CD4-positive, alpha-beta memory T cell (primary cell): ENCODE data around the gene PGAP6. TPM values are rescaled to one million over a fixed set of nuclear protein-coding genes. Genes with fewer than 3 reads are reported as not detected.
A peak's percentile ranks its signal among the peaks of the same experiment; 100 is the strongest.

Experiments used
- CTCF ChIA-PET: fragments of 350-600 bp; sonication (Branson Sonifier 250); formaldehyde crosslinking; loops from one replicate; lab custom pipeline; 2021; ENCODE audit warnings: inconsistent platforms; ENCODE audit not compliant: partially characterized antibody; lab: Charles Lee
- POLR2A ChIA-PET: fragments of 350-600 bp; sonication (Branson Sonifier 250); formaldehyde crosslinking; loops from one replicate; lab custom pipeline; 2021; ENCODE audit not compliant: partially characterized antibody; lab: Charles Lee
- DNase-seq, 5 donors: peaks; one replicate each; pipeline versions ENCODE4 v3.0.0 to v3.0.0-alpha.2; 2020 to 2022; ENCODE audit warnings: mixed read lengths in 1 of 5
- H3K27ac ChIP-seq: one replicate; pipeline ENCODE4 v1.7.0; 2013; ENCODE audit warnings: low read depth, low read length
- H3K27me3 ChIP-seq: 2 replicates; pipeline ENCODE4 v1.7.0; 2013; ENCODE audit warnings: mild to moderate bottlenecking, low read length, moderate library complexity; ENCODE audit not compliant: insufficient read depth
- H3K36me3 ChIP-seq: 2 replicates; pipeline ENCODE4 v1.7.0; 2013; ENCODE audit warnings: mild to moderate bottlenecking, low read length, moderate library complexity; ENCODE audit not compliant: insufficient read depth
- H3K4me1 ChIP-seq: 2 replicates; pipeline ENCODE4 v1.7.0; 2013; ENCODE audit warnings: mild to moderate bottlenecking, low read length, moderate library complexity; ENCODE audit not compliant: insufficient read depth
- H3K4me3 ChIP-seq, 2 donors: one replicate each; pipeline ENCODE4 v1.7.0; 2013; ENCODE audit warnings: low read length in 2 of 2, mild to moderate bottlenecking in 1 of 2
- H3K9me3 ChIP-seq, 2 donors: one replicate each; pipeline ENCODE4 v1.7.0; 2013; ENCODE audit warnings: low read length in 2 of 2, control low read depth in 1 of 2; ENCODE audit not compliant: control insufficient read depth in 1 of 2
- H3K27ac Mint-ChIP-seq, 7 donors: one replicate each; pipeline ENCODE4 v1.8.0; 2020 to 2021; ENCODE audit warnings: mixed read lengths in 7 of 7, mild to moderate bottlenecking in 6 of 7, inconsistent platforms in 3 of 7, moderate library complexity in 3 of 7
- H3K27me3 Mint-ChIP-seq, 2 donors: one replicate each; pipeline ENCODE4 v1.8.0; 2020 to 2021; ENCODE audit warnings: mixed read lengths in 2 of 2
- H3K36me3 Mint-ChIP-seq, 2 donors: one replicate each; pipeline ENCODE4 v1.8.0; 2020 to 2021; ENCODE audit warnings: mixed read lengths in 2 of 2, inconsistent platforms in 1 of 2, mild to moderate bottlenecking in 1 of 2
- H3K4me1 Mint-ChIP-seq, 4 donors: one replicate each; pipeline ENCODE4 v1.8.0; 2020 to 2021; ENCODE audit warnings: mixed read lengths in 4 of 4, mild to moderate bottlenecking in 1 of 4
- H3K4me3 Mint-ChIP-seq, 8 donors: one replicate each; pipeline ENCODE4 v1.8.0; 2020 to 2021; ENCODE audit warnings: mixed read lengths in 8 of 8, mild to moderate bottlenecking in 7 of 8, moderate library complexity in 6 of 8, inconsistent platforms in 3 of 8
- H3K9me3 Mint-ChIP-seq, 8 donors: one replicate each; pipeline ENCODE4 v1.8.0; 2020 to 2021; ENCODE audit warnings: mixed read lengths in 8 of 8, mild to moderate bottlenecking in 5 of 8, inconsistent platforms in 3 of 8, moderate library complexity in 1 of 8
- intact Hi-C: fragments of 100-400 bp; cut with micrococcal nuclease; formaldehyde crosslinking; loops from one replicate; pipeline ENCODE4 v1.15.1; 2023
- polyA plus RNA-seq, 2 donors: library from polyadenylated mRNA; unstranded; fragments of 300-500 nt; fragmentation: Illumina TruSeq; gene quantifications; one replicate each; pipeline ENCODE4 v1.2.3, GENCODE V29; 2021
- total RNA-seq, 2 experiments: library from RNA; stranded (reverse); gene quantifications; one replicate each; pipeline ENCODE4 v1.2.3, GENCODE V29; 2021

PGAP6 gene
- total and polyA plus RNA-seq, 4 experiments from 2014 or later, result 22.7 to 73.5 (median 56.3) TPM

DNA sequence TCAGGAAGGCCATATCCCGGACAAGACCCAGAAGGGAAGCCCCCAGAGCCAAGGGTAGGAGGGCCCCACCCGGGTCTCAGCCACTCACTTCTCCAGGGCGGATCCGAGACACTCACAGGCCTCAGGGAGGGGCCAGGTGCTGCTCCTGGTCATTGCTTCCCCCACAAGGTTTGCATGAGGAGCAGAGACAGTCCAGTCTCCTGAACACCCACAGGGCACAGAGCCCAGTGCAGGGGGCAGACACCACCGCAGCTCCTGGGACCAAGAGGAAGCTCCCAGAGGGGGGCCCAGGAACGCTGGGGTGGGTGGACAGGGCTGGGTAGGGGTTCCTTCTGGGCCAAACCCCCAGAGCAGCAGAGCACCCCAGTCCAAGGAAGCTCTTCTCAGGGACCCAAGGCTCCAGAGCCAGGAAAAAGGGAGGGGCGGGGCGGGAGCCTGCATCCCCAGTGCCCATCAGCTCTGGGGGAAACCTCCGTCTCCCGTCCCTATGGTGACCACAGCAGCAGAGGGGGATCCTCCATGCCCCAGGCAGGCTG is 10.7 kb downstream of the PGAP6 start:
- intact Hi-C loops, result loop anchor here (1.0 to 10.0 kb wide), 5 partner anchors 11 to 214 kb away; partner anchors contain the start of genes AXIN1 and RAB11FIP3
- Mint-ChIP-seq H3K9me3 (no peaks in the 10 kb centered on the region), H3K4me3 (peak overlapping the region in 7 of 8 donors; percentile 81 to 96 (median 91)), H3K4me1 (peaks cover 3 to 20% (median 13%) of the 10 kb centered on the region in 4 donors), H3K27me3 (no peaks in the 10 kb centered on the region), H3K36me3 (peaks cover 7 to 17% of the 10 kb centered on the region in 2 donors), H3K27ac (peak overlapping the region; percentile 73 to 95 (median 94))
- peaks cover 33% of the 10 kb centered on the region for H3K36me3 ChIP-seq
- POLR2A ChIA-PET, result interaction anchor here (0.9 to 2.5 kb wide), 11 partner anchors 9 to 142 kb away, joined by 3 to 20 read pairs (median 6); partner anchors contain the start of genes DECR2, FAM234A, LUC7L and PGAP6
- no peaks in the 10 kb centered on the region for H3K27me3 ChIP-seq
- CTCF ChIA-PET, result interaction anchor here (0.9 to 1.3 kb wide), 5 partner anchors 9 to 305 kb away, joined by 3 to 4 read pairs (median 3); partner anchors contain the start of gene DECR2
- peaks cover 26% of the 10 kb centered on the region for H3K4me1 ChIP-seq
- H3K9me3 ChIP-seq, result no peaks in the 10 kb centered on the region
- H3K4me3 ChIP-seq, result no peak overlapping the region
- peak overlapping the region; percentile 42 for H3K27ac ChIP-seq
- no peak for DNase-seq

DNA sequence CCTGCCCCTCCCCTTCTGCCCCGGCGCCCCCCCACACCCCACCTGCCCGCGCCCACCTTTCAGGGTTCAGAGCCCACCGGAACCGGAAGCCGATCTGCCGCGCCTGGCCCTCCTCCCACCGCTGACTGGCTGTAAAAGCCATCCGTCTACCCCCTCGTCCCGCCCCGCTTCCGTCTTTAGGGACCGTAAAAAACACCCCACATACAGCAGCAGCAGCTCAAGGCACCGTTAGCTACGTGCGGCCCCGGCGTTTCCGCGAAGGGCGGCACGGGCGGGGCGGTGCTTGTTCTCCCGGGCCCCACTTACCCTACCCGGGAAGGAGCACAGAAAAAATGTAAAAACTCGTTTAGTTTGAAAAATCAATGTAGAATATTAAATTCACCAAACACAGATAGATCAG is 11.3 kb downstream of the PGAP6 start, which contains the start of gene MRPL28:
TSS of gene MRPL28 (minus strand) at position 96 of the 400 bp plus-strand sequence. CDS start 320 bp downstream, outside the sequence.
- Histone ChIP-seq H3K9me3 (no peaks in the 10 kb centered on the region), H3K27ac (peak within 1 kb of the TSS; percentile 42), H3K36me3 (peaks cover 30% of the 10 kb centered on the region), H3K4me3 (peak within 1 kb of the TSS in 1 of 2 donors; percentile 19), H3K27me3 (no peaks in the 10 kb centered on the region), H3K4me1 (peaks cover 26% of the 10 kb centered on the region)
- ChIA-PET CTCF (interaction anchor here (0.6 to 1.3 kb wide), 6 partner anchors 8 to 319 kb away, joined by 3 to 4 read pairs (median 3); partner anchors contain the start of gene DECR2), POLR2A (interaction anchor here (1.0 to 2.5 kb wide), 10 partner anchors 10 to 141 kb away, joined by 3 to 20 read pairs (median 7); partner anchors contain the start of genes DECR2, FAM234A, LUC7L and RAB11FIP3)
- H3K4me3 Mint-ChIP-seq, result peak within 1 kb of the TSS; percentile 81 to 96 (median 92)
- intact Hi-C loops, result loop anchor here (1.0 to 10.0 kb wide), 5 partner anchors 12 to 214 kb away; partner anchors contain the start of genes AXIN1 and RAB11FIP3
- H3K4me1 Mint-ChIP-seq, result peaks cover 3 to 20% (median 13%) of the 10 kb centered on the region in 4 donors
- no peaks in the 10 kb centered on the region for H3K9me3 Mint-ChIP-seq
- peak; percentile 90 to 95 (median 91) for DNase-seq
- peak within 1 kb of the TSS; percentile 73 to 95 (median 94) for H3K27ac Mint-ChIP-seq
- H3K36me3 Mint-ChIP-seq, result peaks cover 7 to 17% of the 10 kb centered on the region in 2 donors
- no peaks in the 10 kb centered on the region for H3K27me3 Mint-ChIP-seq

GRCh38 chr16:369866-370436 is 11.8 kb downstream of the PGAP6 start:
- Histone ChIP-seq H3K4me1 (peaks cover 26% of the 10 kb centered on the region), H3K27ac (peak overlapping the region; percentile 42), H3K9me3 (no peaks in the 10 kb centered on the region), H3K27me3 (no peaks in the 10 kb centered on the region), H3K36me3 (peaks cover 26% of the 10 kb centered on the region), H3K4me3 (peak overlapping the region in 1 of 2 donors; percentile 19)
- no peak for DNase-seq
- no peaks in the 10 kb centered on the region for H3K27me3 Mint-ChIP-seq
- ChIA-PET POLR2A (interaction anchor here (0.5 to 2.5 kb wide), 11 partner anchors 10 to 145 kb away, joined by 3 to 20 read pairs (median 6); partner anchors contain the start of genes DECR2, FAM234A, LUC7L and RAB11FIP3), CTCF (interaction anchor here (0.6 to 1.3 kb wide), 6 partner anchors 7 to 318 kb away, joined by 3 read pairs; no protein-coding TSS in a partner anchor)
- H3K36me3 Mint-ChIP-seq, result peaks cover 7 to 17% of the 10 kb centered on the region in 2 donors
- H3K27ac Mint-ChIP-seq, result peak overlapping the region in 1 of 7 donors; percentile 73
- intact Hi-C loops, result loop anchor here (1.0 to 10.0 kb wide), 5 partner anchors 12 to 215 kb away; partner anchors contain the start of genes AXIN1 and RAB11FIP3
- peak overlapping the region in 5 of 8 donors; percentile 41 to 90 (median 67) for H3K4me3 Mint-ChIP-seq
- H3K9me3 Mint-ChIP-seq, result no peaks in the 10 kb centered on the region
- H3K4me1 Mint-ChIP-seq, result peaks cover 3 to 20% (median 13%) of the 10 kb centered on the region in 4 donors

GRCh38 chr16:369275-369865 is 12.4 kb downstream of the PGAP6 start:
- CTCF ChIA-PET, result interaction anchor here (0.7 kb wide), 1 partner anchor 24 kb away, joined by 3 read pairs; no protein-coding TSS in a partner anchor

GRCh38 chr16:368388-369158 is 13.2 kb downstream of the PGAP6 start:
- H3K27me3 Mint-ChIP-seq, result no peaks in the 10 kb centered on the region
- H3K4me1 Mint-ChIP-seq, result peaks cover 3 to 20% (median 13%) of the 10 kb centered on the region in 4 donors
- Histone ChIP-seq H3K27ac (no peak overlapping the region), H3K4me1 (peaks cover 26% of the 10 kb centered on the region), H3K27me3 (no peaks in the 10 kb centered on the region), H3K4me3 (no peak overlapping the region), H3K9me3 (no peaks in the 10 kb centered on the region), H3K36me3 (peaks cover 22% of the 10 kb centered on the region)
- POLR2A ChIA-PET, result interaction anchor here (1.0 to 2.5 kb wide), 2 partner anchors 12 kb away, joined by 3 to 20 read pairs; no protein-coding TSS in a partner anchor
- no peaks in the 10 kb centered on the region for H3K9me3 Mint-ChIP-seq
- H3K36me3 Mint-ChIP-seq, result peaks cover 7 to 17% of the 10 kb centered on the region in 2 donors
- H3K27ac Mint-ChIP-seq, result peak overlapping the region in 1 of 7 donors; percentile 51
- no peak overlapping the region for H3K4me3 Mint-ChIP-seq
- CTCF ChIA-PET, result no interaction called here
- intact Hi-C loops, result no loop called here
- DNase-seq, result no peak

More at GRCh38 chr16:369275-369865, 12.4 kb downstream of the PGAP6 start:
- H3K27me3 ChIP-seq, result no peaks in the 10 kb centered on the region
- H3K4me3 Mint-ChIP-seq, result peak overlapping the region; percentile 54 to 75 (median 68)
- H3K4me1 Mint-ChIP-seq, result peaks cover 3 to 20% (median 13%) of the 10 kb centered on the region in 4 donors
- no peak overlapping the region for H3K27ac ChIP-seq
- H3K4me3 ChIP-seq, result no peak overlapping the region
- DNase-seq, result no peak
- POLR2A ChIA-PET, result interaction anchor here (0.5 to 2.5 kb wide), 3 partner anchors 11 to 144 kb away, joined by 3 to 20 read pairs (median 3); no protein-coding TSS in a partner anchor
- H3K9me3 Mint-ChIP-seq, result no peaks in the 10 kb centered on the region
- H3K4me1 ChIP-seq, result peaks cover 26% of the 10 kb centered on the region
- H3K36me3 ChIP-seq, result peaks cover 22% of the 10 kb centered on the region
- intact Hi-C loops, result no loop called here
- peak overlapping the region in 1 of 7 donors; percentile 42 for H3K27ac Mint-ChIP-seq
- H3K9me3 ChIP-seq, result no peaks in the 10 kb centered on the region
- H3K27me3 Mint-ChIP-seq, result no peaks in the 10 kb centered on the region
- peaks cover 7 to 17% of the 10 kb centered on the region in 2 donors for H3K36me3 Mint-ChIP-seq

- POLR2A ChIA-PET, result no interaction called here
- Histone ChIP-seq H3K27ac (no peak overlapping the region), H3K4me3 (no peak overlapping the region), H3K27me3 (no peaks in the 10 kb centered on the region), H3K9me3 (no peaks in the 10 kb centered on the region), H3K36me3 (peaks cover 14% of the 10 kb centered on the region), H3K4me1 (peaks cover 27% of the 10 kb centered on the region)
- CTCF ChIA-PET, result no interaction called here
- Mint-ChIP-seq H3K27me3 (no peaks in the 10 kb centered on the region), H3K36me3 (peaks cover 7 to 11% of the 10 kb centered on the region in 2 donors), H3K9me3 (no peaks in the 10 kb centered on the region), H3K4me1 (peaks cover 3 to 21% (median 13%) of the 10 kb centered on the region in 4 donors), H3K27ac (peak overlapping the region in 2 of 7 donors; percentile 52 to 80), H3K4me3 (peak overlapping the region in 2 of 8 donors; percentile 12 to 30)
- no peak for DNase-seq
- intact Hi-C loops, result no loop called here
Observed at GRCh38 chr16:367333-367903, 14.4 kb downstream of the PGAP6 start.
